DMS153 (cell line): Measurements from ENCODE around the gene EPS8L1.
A peak's percentile ranks its signal among the peaks of the same experiment; 100 is the strongest.

Experiments used
- DNase-seq: peaks from one replicate; lab custom pipeline; 2025; lab: John Stamatoyannopoulos, UW

Gene EPS8L1

DNA sequence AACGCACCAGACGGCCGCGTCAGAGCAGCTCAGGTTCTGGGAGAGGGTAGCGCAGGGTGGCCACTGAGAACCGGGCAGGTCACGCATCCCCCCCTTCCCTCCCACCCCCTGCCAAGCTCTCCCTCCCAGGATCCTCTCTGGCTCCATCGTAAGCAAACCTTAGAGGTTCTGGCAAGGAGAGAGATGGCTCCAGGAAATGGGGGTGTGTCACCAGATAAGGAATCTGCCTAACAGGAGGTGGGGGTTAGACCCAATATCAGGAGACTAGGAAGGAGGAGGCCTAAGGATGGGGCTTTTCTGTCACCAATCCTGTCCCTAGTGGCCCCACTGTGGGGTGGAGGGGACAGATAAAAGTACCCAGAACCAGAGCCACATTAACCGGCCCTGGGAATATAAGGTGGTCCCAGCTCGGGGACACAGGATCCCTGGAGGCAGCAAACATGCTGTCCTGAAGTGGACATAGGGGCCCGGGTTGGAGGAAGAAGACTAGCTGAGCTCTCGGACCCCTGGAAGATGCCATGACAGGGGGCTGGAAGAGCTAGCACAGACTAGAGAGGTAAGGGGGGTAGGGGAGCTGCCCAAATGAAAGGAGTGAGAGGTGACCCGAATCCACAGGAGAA is 39.9 kb downstream of the EPS8L1 start:
- DNase-seq, result no peak

GRCh38 chr19:55116232-55116858 is 40.7 kb downstream of the EPS8L1 start:
- no peak for DNase-seq

DNA sequence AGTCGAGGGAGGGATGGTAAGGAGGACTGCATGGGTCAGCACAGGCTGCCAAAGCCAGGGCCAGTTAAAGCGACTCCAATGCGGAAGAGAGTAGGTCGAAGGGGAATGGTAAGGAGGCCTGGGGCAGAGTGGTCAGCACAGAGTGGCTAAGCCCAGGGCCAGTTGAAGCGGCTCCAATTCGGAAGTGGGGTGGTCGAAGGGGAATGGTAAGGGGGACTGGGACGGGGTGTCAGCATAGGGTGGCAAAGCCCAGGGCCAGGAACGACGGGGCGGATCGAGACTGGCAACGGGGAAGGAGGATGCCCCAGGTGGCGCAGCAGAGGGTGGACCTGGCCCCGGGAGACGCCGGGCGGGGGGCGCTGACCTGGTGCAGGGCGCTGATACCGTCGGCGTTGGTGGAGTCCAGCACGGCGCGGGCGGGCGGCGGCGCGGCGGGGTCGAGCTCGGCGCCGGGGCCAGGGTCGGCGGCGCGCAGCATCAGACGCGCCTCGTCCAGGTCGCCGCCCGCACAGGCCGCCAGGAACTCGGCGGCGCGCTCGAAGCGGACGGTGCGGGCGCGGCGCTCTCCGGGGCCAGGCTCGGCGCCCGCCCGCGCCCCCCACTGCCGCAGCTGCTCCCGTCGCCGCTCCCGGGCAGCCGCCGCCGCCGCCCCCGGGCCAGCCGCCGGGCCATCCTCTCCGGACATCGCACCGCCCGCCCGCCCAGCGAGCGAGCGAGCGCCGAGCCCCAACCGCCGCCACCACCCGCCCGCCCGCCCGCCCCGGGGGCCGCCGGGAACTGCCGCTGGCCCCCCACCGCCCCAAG is 41.4 kb downstream of the EPS8L1 start, which contains the start of gene PPP1R12C:
Gene PPP1R12C, minus strand, starts transcription at position 779 of the 804 bp plus-strand sequence. Its CDS starts 94 bp downstream, at position 685.
- no peak for DNase-seq

DNA sequence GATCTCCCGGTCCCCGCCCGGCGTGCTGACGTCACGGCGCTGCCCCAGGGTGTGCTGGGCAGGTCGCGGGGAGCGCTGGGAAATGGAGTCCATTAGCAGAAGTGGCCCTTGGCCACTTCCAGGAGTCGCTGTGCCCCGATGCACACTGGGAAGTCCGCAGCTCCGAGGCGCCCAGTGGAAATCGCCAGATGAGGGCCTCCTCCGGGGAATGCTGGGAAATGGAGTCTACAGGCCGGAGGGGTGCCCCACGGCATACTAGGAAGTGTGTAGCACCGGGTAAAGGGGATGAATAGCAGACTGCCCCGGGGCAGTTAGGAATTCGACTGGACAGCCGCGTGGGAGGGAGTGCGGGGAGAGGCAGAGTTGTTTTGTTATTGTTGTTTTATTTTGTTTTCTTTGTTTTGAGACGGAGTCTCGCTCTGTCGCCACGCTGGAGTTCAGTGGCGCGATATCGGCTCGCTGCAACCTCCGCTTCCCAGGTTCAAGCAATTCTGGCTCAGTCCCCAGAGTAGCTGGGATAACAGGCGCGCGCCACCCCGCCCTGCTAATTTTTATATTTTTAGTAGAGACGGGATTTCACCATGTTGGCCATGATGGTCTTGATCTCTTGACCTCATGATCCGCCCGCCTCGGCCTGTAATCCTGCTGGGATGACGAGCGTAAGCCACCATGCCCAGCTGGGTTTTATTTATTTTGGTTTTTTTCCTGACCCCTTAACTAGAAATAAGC is 42.2 kb downstream of the EPS8L1 start:
- peak; percentile 97 for DNase-seq

- peak; percentile 9 for DNase-seq
These were observed 42.8 kb downstream of the EPS8L1 start for GRCh38 chr19:55118401-55118991.

DNA sequence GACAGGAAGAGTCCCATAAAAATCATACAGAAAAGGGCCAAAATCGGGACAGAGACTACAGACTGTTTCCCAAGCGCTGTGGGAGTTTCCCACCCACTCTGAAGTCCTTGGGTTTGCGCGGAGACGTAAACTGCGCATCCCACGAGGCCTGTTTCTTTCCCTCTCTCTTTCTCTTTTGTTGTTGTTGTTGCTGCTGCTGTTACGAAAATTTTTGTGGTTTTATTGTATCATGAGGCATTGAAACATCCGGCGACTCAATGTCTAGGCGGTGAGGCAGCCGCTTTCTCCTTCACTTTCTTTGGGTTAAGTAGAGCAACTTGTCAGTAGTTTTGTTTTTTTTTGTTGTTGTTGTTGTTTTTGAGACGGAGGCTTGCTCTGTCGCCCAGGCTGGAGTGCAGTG is 43.4 kb downstream of the EPS8L1 start:
- DNase-seq, result no peak

DNA sequence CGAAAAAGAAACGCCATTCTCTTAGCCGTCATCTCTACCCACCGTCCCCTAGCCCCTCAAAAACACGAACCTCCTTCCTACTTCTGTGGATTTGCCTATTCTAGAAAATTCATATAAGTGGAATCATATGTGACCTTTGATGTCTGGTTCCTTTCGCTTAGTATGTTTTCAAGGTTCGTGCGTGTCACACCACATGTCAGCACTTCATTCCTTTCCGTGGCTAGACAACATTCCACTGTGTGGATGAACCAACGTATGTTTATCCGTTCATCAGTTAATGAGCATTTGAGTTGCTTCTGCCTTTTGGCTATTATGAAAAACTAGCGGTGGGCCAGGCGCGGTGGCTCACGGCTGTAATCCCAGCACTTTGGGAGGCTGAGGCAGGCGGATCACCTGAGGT is 55.8 kb downstream of the EPS8L1 start:
- no peak for DNase-seq

- DNase-seq, result no peak
These were observed 56.9 kb downstream of the EPS8L1 start for GRCh38 chr19:55132453-55133129.

GRCh38 chr19:55133639-55134444 is 58.2 kb downstream of the EPS8L1 start:
- no peak for DNase-seq

GRCh38 chr19:55134736-55135135 is 59.1 kb downstream of the EPS8L1 start:
- no peak for DNase-seq

DNA sequence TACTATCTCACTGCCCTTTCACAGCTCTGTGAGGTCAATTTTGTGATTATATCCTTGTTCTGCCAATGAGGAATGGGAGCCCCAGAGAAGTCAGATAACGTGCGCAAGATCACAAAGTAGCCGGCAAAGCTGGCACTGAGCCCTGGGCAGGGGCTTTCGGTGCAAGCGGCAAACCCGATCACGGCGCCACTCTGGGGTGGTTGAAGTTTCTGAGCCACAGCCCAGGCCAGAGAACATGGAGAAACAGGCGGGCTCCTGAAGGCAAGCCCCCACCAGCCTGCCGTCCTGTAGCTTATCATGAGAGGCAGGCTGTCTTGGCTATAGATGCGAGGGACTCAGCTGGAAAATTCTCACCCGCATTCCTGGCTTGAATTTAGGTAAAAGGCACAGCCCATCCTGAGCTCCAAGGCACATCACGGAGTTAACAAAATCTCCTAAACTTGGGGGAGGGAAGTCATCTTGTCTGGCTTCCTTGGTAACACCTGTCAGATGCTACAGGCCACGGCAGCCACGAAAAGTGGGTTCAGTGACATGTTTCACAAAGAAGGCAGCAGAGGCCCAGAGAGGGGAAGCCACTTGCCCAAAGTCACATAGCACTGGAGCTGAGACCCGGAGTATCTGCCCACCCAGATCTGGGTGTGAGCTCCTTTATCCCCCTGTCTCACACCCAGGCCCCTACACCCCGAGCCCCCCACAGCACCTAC is 60.9 kb downstream of the EPS8L1 start:
- DNase-seq, result no peak
